K562 (cell line): ENCODE measurements around the gene FAM120B. TPM values are rescaled to one million over a fixed set of nuclear protein-coding genes. Genes with fewer than 3 reads are reported as not detected.

Experiments used
- ASH1L ChIP-seq: fragments of 450-650 bp; IDR thresholded peaks from 2 replicates; pipeline ENCODE4 v1.6.1; 2018; ENCODE audit warnings: borderline replicate concordance, mild to moderate bottlenecking, low read depth; ENCODE audit not compliant: partially characterized antibody
- ATF1 ChIP-seq, 2 experiments: fragments of 450-650 bp in 1 of 2; IDR thresholded peaks; 2 replicates each; pipeline ENCODE4 v1.6.1; 2016; ENCODE audit warnings: missing compliant biosample characterization in 1 of 2, missing genetic modification characterization in 1 of 2
- BRD9 ChIP-seq: fragments of 450-650 bp; IDR thresholded peaks from 2 replicates; pipeline ENCODE4 v1.6.1; 2018; ENCODE audit warnings: low read depth; ENCODE audit not compliant: partially characterized antibody
- ESRRA ChIP-seq: fragments of 450-650 bp; IDR thresholded peaks from 2 replicates; pipeline ENCODE4 v1.6.1; 2014; ENCODE audit warnings: low read depth, mild to moderate bottlenecking, moderate library complexity, borderline replicate concordance
- HEY1 ChIP-seq: fragments of 250-450 bp; sonication (Bioruptor Pico); IDR thresholded peaks from 2 replicates; pipeline ENCODE4 v1.5.0; 2020; ENCODE audit warnings: mild to moderate bottlenecking, moderate library complexity, borderline replicate concordance
- HMG20B ChIP-seq: fragments of 250-450 bp; sonication (Bioruptor Pico); IDR thresholded peaks from 2 replicates; pipeline ENCODE4 v1.5.0; 2021; ENCODE audit warnings: mild to moderate bottlenecking
- KDM1A ChIP-seq, 2 experiments: fragments of 450-650 bp; IDR thresholded peaks; 2 replicates each; pipeline ENCODE4 v1.6.1; 2016; ENCODE audit warnings: mild to moderate bottlenecking in 2 of 2
- MEF2D ChIP-seq: conservative IDR thresholded peaks from 2 replicates; pipeline ENCODE4 v1.6.1; 2016; ENCODE audit warnings: low read depth, missing genetic modification characterization, missing compliant biosample characterization
- MEIS2 ChIP-seq: fragments of 450-650 bp; IDR thresholded peaks from 2 replicates; pipeline ENCODE4 v1.6.1; 2014; ENCODE audit warnings: mild to moderate bottlenecking; ENCODE audit not compliant: partially characterized antibody
- POLR2AphosphoS5 ChIP-seq: IDR thresholded peaks from 2 replicates; pipeline ENCODE4 v1.6.1; 2011; ENCODE audit warnings: mild to moderate bottlenecking, low read depth, low read length, moderate library complexity; ENCODE audit not compliant: control insufficient read depth, insufficient read depth
- PRPF4 ChIP-seq: fragments of 200-400 bp; formaldehyde crosslinking; IDR thresholded peaks from one replicate; pipeline ENCODE4 v1.6.1; 2017; ENCODE audit warnings: low read length, low read depth, mild to moderate bottlenecking; ENCODE audit not compliant: insufficient read depth, poor library complexity, severe bottlenecking
- RUNX1 ChIP-seq: sonication (generic); IDR thresholded peaks from 2 replicates; pipeline ENCODE4 v1.6.1; 2016; ENCODE audit warnings: antibody characterized with exemption, low read depth
- SIRT6 ChIP-seq: IDR thresholded peaks from one replicate; pipeline ENCODE4 v1.6.1; 2012; ENCODE audit warnings: low read depth, mild to moderate bottlenecking, control low read depth, inconsistent platforms, low read length, moderate library complexity
- SUPT5H ChIP-seq: fragments of 450-650 bp; IDR thresholded peaks from 2 replicates; pipeline ENCODE4 v1.6.1; 2016
- ZNF24 ChIP-seq: fragments of 450-650 bp; IDR thresholded peaks from 2 replicates; pipeline ENCODE4 v1.6.1; 2016
- ZNF586 ChIP-seq: fragments of 450-650 bp; formaldehyde crosslinking; conservative IDR thresholded peaks from 2 replicates; pipeline ENCODE4 v1.4.0; 2020; ENCODE audit warnings: mild to moderate bottlenecking, moderate library complexity
- polyA plus RNA-seq, 8 experiments: library from polyadenylated mRNA; depleted of rRNA in 4 of 8; stranded (reverse) in 5 of 8; unstranded in 3 of 8; fragments of >200 nt; fragmentation: Nextera tagmentation in 2 of 8; fragmentation: Illumina TruSeq in 1 of 8; extraction: Ambion mirVana in 2 of 8; extraction: Trizol in 1 of 8; gene quantifications; 2 replicates each; pipeline versions ENCODE4 v1.2.1 to v1.2.3, GENCODE V29; 2011 to 2014; ENCODE audit warnings: inconsistent platforms in 1 of 8, missing spikeins in 1 of 8
- total RNA-seq, 7 experiments: library from RNA; depleted of rRNA in 6 of 7; stranded (reverse); fragments of >200 nt in 6 of 7; fragmentation: Illumina TruSeq in 2 of 7; extraction: Trizol in 2 of 7; gene quantifications; 2 replicates each; pipeline versions ENCODE4 v1.2.1 to v1.2.3, GENCODE V29; 2011 to 2021; ENCODE audit warnings: low replicate concordance in 1 of 7
- TF ChIP-seq, protein P1 (sequence below): sonication (generic); formaldehyde crosslinking; IDR thresholded peaks from 2 replicates; pipeline ENCODE4 v1.8.1; 2023; ENCODE audit warnings: mild to moderate bottlenecking, missing genetic modification reagents
- TF ChIP-seq, protein P2 (sequence below): sonication (generic); formaldehyde crosslinking; IDR thresholded peaks from 2 replicates; pipeline ENCODE4 v1.8.0; 2022; ENCODE audit warnings: mild to moderate bottlenecking, missing genetic modification reagents
- TF ChIP-seq, protein P3 (sequence below): fragments of 200-800 bp; sonication (Bioruptor generic); IDR thresholded peaks from 2 replicates; pipeline ENCODE4 v1.6.1; 2017; ENCODE audit warnings: missing genetic modification characterization, missing compliant biosample characterization
- TF ChIP-seq, protein P4 (sequence below), 2 experiments: IDR thresholded peaks in 1 of 2; conservative IDR thresholded peaks in 1 of 2; 2 replicates each; pipeline ENCODE4 v1.6.1; 2016; ENCODE audit warnings: low read depth in 2 of 2, mild to moderate bottlenecking in 1 of 2, missing compliant biosample characterization in 1 of 2, missing genetic modification characterization in 1 of 2, moderate library complexity in 1 of 2

The FAM120B gene
- total and polyA plus RNA-seq, 9 of the 15 experiments (the other 6 are each of a cell fraction or from before 2014, with no cell fraction given): 3.5 to 22.6 (median 14.7) TPM

DNA sequence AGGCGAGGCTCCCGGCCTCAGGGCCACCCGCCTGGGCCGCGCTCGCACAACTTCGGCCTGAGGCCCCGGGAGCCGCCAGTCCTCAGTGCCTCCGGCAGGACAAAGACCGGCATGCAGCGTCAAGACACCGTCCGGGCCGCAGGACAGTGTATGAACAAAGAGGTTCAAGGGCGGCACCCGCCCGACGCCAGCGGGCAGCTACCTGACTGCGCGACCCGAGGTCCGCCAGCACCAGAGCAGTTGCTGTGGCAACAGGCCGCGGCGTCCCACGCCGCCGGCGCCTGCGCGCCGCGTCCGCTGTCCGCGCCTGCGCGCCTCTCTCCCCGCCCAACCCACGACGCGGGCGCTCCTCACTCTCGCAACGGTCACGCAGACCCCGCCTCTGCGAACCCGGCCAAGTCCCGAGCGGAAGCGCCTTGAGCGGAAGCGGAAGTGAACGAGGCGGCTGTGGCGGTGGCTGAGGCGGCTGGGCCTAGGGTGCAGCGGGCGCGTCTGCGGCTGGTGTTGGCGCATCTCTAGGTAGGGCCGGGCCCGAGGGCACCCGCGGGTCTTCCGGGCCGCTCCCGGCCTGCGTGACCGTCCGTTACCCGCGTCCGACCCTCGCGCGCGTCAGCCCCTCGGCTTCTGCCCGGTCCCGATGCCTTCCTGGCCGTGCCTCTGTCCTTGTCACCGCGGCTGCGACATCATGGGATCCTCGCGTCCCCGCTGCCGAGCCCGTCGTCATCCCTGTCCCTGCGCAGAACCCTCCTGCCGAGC, at the start of gene FAM120B (continued):
- TF ChIP-seq, protein P1, sequence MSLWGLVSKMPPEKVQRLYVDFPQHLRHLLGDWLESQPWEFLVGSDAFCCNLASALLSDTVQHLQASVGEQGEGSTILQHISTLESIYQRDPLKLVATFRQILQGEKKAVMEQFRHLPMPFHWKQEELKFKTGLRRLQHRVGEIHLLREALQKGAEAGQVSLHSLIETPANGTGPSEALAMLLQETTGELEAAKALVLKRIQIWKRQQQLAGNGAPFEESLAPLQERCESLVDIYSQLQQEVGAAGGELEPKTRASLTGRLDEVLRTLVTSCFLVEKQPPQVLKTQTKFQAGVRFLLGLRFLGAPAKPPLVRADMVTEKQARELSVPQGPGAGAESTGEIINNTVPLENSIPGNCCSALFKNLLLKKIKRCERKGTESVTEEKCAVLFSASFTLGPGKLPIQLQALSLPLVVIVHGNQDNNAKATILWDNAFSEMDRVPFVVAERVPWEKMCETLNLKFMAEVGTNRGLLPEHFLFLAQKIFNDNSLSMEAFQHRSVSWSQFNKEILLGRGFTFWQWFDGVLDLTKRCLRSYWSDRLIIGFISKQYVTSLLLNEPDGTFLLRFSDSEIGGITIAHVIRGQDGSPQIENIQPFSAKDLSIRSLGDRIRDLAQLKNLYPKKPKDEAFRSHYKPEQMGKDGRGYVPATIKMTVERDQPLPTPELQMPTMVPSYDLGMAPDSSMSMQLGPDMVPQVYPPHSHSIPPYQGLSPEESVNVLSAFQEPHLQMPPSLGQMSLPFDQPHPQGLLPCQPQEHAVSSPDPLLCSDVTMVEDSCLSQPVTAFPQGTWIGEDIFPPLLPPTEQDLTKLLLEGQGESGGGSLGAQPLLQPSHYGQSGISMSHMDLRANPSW: no peak; the same call in 1 of the 2 replicates
- TF ChIP-seq SIRT6: no peak
- TF ChIP-seq BRD9: no peak
- TF ChIP-seq, protein P2, sequence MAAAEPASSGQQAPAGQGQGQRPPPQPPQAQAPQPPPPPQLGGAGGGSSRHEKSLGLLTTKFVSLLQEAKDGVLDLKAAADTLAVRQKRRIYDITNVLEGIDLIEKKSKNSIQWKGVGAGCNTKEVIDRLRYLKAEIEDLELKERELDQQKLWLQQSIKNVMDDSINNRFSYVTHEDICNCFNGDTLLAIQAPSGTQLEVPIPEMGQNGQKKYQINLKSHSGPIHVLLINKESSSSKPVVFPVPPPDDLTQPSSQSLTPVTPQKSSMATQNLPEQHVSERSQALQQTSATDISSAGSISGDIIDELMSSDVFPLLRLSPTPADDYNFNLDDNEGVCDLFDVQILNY (CRISPR knock-in tag): peak; percentile 82; the same call in 1 of the 2 replicates
- TF ChIP-seq PRPF4: no peak
- TF ChIP-seq MEF2D: no peak
- no peak for TF ChIP-seq RUNX1
- peak; percentile 93 for TF ChIP-seq POLR2AphosphoS5
- TF ChIP-seq MEIS2: peak; percentile 98
- no peak for TF ChIP-seq HEY1 (CRISPR knock-in tag)
- TF ChIP-seq KDM1A (IDR thresholded peaks at IDR 0.05): no peak
- TF ChIP-seq, protein P3, sequence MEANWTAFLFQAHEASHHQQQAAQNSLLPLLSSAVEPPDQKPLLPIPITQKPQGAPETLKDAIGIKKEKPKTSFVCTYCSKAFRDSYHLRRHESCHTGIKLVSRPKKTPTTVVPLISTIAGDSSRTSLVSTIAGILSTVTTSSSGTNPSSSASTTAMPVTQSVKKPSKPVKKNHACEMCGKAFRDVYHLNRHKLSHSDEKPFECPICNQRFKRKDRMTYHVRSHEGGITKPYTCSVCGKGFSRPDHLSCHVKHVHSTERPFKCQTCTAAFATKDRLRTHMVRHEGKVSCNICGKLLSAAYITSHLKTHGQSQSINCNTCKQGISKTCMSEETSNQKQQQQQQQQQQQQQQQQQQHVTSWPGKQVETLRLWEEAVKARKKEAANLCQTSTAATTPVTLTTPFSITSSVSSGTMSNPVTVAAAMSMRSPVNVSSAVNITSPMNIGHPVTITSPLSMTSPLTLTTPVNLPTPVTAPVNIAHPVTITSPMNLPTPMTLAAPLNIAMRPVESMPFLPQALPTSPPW: peak; percentile 58
- TF ChIP-seq ATF1 (CRISPR knock-in tag; IDR thresholded peaks at IDR 0.05): 0 out of 2 replicates have a peak, but pooled peaks have one; percentile 11
- peak; percentile 88 for TF ChIP-seq ATF1 (tag; IDR thresholded peaks at IDR 0.05)
- TF ChIP-seq SUPT5H: peak; percentile 98
- TF ChIP-seq ASH1L: no peak
- peak; percentile 39; the same call in 1 of the 2 replicates for TF ChIP-seq ZNF24
- TF ChIP-seq, protein P4, sequence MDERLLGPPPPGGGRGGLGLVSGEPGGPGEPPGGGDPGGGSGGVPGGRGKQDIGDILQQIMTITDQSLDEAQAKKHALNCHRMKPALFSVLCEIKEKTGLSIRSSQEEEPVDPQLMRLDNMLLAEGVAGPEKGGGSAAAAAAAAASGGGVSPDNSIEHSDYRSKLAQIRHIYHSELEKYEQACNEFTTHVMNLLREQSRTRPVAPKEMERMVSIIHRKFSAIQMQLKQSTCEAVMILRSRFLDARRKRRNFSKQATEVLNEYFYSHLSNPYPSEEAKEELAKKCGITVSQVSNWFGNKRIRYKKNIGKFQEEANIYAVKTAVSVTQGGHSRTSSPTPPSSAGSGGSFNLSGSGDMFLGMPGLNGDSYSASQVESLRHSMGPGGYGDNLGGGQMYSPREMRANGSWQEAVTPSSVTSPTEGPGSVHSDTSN (CRISPR knock-in tag; IDR thresholded peaks at IDR 0.05; ENCODE audit: low read depth): no peak
- TF ChIP-seq, protein P4 (tag; conservative IDR thresholded peaks at IDR 0.05; ENCODE audit: low read depth): no peak
- no peak for TF ChIP-seq ZNF586 (CRISPR knock-in tag)
- TF ChIP-seq ESRRA: peak; percentile 83
- no peak for TF ChIP-seq HMG20B (CRISPR knock-in tag)
